ACHN (cell line): ENCODE measurements around the gene CELF2.

Experiments
- DNase-seq: peaks from one replicate; pipeline ENCODE4 v3.0.0-alpha.2; 2015
- in situ Hi-C: cut with HindIII; loops from 2 replicates; pipeline ENCODE4 v1.10.0; 2017; ENCODE audit warnings: low sequenced_read_pairs, low pct_ligation_motif_present, low pct_unique_long_range_greater_than_20kb

Gene CELF2

DNA sequence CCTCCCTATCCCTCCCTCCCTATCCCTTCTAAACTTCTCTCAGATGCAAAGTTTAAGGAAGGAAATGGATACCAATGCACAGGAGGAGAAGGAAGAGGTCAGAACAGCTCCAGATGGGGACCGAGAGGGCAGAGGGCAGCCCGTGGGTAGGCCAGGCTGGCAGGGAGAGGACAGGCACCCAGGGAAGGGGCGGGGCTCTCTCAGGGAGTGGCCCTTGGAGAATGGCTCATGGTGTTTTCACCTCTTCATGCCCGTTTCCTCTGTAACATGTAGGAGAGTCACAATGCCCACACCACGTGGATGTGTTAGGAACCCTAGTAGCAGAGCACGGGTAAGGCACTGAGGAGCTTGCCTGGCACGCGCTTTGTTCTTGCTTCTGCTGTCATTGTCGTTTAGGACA lies 264.5 kb downstream of the CELF2 start:
- DNase-seq: no peak
- in situ Hi-C loops: no loop called here

DNA sequence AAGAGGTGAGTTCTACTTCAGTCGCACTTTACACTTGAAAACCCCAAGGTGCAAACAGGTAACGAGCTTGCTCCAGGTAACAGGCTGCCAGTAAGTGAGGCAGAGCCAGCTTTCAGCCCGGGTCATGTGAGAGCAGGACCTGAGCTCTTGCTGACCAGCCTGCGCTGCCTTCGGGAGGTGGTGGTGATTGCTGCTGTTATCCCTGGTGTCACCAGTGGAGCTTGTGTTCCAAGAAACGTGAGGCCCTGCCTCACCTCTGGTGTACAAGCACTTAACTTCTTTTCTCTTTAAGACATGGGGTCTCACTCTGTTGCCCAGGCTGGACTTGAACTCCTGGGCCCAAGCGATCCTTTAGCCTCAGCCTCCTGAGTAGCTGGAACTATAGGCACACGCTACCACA lies 265.0 kb downstream of the CELF2 start:
- DNase-seq: no peak
- in situ Hi-C loops: no loop called here

DNA sequence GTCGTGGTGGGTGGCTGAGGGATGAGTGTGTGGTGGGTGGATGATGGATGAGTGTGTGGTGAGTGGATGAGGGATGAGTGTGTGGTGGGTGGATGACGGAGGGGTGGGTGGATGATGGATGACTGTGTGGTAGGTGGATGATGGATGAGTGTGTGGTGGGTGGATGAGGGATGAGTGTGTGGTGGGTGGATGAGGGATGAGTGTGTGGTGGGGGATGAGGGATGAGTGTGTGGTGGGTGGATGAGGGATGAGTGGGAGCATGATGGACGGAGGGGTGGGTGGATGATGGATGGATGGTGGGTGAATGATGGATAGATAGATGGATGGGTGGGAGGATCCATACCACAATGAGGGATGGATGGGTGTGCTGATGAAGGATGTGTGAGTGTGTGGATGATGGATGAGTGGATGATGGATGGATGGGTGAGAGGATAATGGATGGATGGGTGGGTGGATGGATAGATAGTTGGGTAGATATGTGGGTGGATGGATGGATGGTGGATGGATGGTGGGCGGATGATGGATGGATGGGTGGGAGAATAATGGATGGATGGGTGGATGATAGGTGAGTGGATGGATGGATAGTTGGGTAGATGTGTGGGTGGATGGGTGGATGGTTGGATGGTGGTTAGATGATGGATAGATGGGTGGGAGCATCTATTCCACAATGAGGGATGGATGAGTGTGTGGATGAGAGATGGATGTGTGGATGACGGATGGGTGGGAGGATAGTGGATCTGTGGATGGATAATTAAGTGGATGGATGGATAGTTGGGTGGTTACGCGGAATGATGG lies 266.8 kb downstream of the CELF2 start:
- DNase-seq: no peak
- in situ Hi-C loops: no loop called here

DNA sequence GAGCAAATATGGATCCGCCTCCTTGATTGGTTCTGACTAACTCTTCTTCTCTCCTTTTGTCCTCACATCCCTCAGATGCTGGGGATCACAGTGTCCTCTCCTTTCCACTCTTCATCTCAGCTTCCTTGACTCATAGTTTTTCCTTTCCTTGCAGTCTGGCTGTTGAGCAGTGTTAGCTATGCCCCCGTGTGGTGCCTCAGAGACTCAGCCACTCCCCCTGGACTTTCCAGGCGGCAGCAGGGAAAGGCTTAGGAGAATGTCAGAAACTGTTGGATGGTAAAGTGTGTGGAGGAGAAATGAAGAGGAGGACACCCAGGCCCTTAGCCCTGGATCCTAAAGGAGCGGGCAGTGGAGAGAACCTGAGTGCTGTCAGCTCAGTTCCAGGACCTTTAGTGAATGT lies 267.5 kb downstream of the CELF2 start:
- in situ Hi-C loops: no loop called here
- DNase-seq: no peak

DNA sequence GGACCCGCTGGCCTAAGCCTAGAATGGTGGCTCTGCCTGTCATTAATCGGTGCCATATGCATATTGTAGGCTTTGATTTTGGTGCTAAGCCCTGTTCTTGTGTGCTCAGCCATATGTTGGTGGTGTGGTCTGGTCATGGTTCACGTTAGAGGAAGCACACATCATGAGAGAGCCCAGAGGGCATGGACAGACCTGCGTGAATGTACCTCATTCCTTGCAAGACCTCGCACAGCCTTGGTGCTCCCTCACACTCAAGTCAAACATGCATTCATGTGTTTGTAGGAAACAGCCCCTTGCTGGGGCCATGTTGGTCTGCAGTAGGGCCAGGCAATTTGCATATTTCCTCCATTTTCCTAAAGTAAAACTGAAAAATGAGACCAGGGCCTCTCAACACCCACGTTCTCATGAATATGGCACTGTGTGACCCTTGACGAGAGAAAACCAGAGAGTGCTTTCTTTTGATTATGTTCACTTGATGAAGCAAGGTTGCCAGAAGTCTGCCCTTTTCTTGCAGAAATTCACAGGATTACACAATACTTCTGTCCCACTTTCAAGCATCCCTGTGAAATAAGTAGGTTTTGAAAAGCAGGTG lies 268.7 kb downstream of the CELF2 start:
- DNase-seq: no peak
- in situ Hi-C loops: no loop called here

DNA sequence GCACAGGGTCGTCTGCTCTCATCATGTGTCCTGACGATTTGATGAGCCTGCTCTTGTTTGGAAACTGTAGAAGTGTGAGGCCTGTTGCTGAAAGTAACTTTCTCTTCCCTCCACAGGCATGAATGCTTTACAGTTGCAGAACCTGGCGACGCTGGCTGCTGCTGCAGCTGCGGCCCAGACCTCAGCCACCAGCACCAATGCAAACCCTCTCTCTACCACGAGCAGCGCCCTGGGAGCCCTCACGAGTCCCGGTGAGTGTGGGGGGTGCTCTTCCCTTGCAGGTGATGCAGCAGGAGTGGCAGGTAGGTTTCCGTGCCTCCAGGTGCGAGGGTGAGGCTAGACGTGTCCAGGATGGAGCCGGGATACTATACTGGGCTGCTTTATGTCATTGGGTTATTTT lies 270.6 kb downstream of the CELF2 start:
- no peak for DNase-seq
- in situ Hi-C loops: no loop called here

DNA sequence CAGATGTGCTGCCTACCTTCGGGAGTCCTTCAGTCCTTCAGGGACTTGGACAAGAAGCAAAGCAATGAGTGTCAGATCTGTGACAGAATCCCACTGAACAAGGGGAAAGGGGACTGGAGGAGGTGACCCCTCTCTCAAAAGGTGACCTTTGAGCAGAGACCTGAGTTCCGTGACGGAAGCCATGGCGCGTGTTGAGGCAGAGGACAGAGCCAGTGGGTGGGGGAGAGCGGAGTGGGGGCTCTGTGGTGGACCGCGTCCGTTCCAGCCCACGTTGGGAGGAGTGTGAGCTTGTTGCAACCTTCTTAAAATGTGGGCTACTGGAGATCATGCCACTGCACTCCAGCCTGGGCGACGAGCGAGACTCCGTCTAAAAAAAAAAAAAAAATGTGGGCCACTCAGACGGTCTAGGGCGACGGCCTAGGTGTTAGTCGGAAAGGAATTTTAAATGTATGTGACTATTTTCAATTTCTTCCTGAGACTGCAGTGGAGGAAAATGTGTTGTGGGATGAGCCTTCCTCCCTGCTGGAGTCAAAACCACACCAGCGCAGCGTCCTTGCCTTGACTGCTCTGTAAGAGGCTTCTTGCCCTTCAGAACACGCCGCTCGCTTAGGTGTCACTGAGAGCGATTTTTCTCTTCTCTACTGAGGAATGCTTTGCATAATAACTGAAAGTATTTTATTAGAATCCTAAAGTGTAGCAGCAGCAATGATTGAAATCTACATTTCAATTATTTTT lies 272.7 kb downstream of the CELF2 start:
- in situ Hi-C loops: no loop called here
- no peak for DNase-seq

DNA sequence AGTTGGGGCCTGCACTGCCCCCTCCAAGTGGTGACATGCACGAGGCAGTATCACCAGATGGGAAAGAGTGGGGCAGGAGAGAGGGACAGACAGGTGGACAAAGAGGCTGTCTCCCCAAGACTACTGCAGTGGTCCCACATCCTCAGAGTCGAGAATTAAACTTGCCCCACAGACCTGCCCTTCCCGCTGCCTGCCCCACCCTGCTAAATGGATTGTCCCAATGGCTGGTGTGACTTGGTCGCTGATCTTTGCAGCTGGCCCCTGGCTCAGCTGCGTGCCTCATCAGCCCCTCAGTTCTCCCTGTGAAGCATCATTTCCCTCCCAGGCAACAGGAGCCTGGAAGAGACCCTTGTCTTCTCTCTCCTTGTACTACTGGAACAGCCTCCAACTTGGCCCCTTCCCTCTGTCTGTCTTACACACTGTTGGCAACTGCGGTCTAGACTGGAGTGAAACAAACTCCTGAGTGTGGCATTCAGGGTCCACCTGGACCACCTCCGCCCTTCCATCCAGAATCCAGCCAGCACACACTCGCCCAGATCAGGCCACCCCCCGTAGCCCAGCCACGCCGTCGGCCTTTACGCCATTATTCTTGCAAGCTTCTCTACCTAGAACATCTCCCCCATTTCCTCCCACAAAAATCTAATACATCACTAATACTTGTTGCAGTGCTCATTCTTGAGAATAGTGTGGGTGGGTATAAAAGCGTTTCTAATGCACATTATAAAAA lies 275.1 kb downstream of the CELF2 start:
- DNase-seq: no peak
- in situ Hi-C loops: no loop called here

DNA sequence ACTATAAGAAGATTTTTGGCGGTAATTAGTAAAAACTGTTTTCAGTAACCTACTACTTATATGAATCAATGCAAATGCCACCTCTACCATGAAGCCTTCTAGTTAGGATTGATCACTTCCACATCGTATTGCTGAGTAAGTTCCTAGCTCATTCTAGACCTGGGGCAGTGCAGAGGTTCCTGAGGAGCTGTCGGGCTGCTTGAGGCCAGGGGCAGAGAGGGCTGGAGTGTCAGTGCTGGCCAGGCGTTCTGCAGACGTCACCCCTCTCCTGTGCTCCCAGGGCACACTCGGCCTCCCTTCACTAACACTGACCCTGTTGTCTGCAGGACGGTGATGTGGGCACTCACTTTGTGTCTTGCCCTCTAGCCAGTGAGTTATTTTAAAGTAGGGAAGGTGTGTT lies 275.7 kb downstream of the CELF2 start:
- DNase-seq: no peak
- in situ Hi-C loops: no loop called here

DNA sequence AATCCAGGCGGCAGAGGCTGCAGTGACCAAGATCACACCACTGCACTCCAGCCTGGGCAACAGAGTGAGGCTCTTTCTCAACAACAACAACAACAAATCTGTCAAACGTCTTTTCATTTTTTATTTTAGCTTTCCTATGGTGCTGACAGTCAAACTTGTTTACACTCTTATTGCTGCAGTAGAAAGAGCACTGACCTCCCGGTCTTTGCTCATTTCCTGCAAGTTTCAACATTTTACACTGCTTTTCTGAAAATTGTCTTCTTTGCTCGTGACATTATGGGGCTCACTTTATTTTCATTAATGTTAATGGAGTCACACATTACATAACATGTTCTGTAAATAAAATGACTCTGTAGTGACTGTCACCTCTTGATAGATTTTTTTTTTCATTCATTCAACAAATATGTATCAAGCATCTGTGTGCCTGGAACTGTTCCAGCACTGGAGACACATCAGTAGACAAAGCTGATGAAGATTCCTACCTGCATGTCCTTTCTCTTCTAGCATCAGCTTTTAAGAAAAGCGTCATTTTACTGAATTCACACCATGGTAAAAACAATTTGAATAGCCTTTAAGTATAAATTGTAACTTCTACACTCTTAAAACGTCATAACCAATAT lies 277.3 kb downstream of the CELF2 start:
- in situ Hi-C loops: no loop called here
- no peak for DNase-seq

DNA sequence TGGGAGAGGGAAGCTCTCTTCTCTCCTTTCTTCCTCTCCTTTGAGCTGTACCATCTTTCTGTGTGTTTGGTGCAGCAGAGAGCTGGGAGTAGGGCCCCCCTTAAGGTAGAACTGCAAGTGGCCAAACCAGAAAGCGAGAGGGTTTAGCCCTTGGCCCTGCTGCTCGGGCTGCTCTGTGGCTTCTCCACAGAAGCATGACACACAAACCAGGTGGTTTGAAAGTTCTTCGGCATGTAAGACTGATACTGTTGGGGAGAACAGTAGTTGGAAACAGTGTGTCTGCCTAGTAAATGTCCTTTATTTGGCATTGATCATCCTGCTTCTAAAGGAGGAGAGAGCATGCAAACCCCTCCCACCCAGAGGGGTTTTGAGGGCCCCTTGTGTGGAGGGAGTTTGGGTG lies 277.8 kb downstream of the CELF2 start:
- DNase-seq: no peak
- in situ Hi-C loops: no loop called here

DNA sequence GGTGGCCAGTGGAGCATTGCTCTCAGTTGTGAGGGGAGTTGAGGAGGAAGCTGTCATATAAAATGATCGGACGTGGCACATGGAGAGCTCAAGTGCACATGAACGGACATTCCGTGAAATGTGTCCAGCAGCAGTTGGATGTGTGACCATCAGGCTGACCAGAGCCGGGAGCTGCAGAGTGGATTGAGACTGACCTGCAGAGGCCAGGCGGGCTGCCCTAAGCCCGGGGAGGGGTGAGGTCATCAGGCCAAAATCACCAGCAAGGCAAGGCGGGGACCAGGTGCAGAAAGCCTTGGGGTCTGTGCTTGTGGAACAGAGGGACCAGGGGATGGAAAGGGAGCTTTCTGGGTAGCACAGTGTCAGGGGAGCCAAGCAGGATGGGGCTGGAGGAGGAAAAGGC lies 279.5 kb downstream of the CELF2 start:
- in situ Hi-C loops: no loop called here
- DNase-seq: no peak

DNA sequence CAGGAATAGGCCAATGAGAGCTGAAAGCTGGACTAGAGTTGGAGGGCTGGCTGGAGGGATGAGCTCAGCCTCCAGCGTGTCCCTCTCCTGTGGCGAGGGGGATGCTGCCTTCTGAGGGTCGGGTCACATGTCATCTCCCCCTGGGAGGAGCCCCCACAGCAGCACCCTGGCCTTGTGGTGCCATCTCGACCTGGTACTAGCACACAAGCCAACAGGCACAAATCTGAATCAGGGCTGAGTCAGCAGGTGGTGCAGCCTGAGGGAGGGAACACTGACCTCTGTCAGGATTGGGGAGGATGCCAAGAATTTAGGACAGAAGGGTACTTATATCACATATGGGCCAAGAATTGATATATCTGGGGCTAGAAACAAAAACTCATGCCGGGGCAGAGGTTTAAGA lies 280.4 kb downstream of the CELF2 start:
- in situ Hi-C loops: no loop called here
- no peak for DNase-seq

DNA sequence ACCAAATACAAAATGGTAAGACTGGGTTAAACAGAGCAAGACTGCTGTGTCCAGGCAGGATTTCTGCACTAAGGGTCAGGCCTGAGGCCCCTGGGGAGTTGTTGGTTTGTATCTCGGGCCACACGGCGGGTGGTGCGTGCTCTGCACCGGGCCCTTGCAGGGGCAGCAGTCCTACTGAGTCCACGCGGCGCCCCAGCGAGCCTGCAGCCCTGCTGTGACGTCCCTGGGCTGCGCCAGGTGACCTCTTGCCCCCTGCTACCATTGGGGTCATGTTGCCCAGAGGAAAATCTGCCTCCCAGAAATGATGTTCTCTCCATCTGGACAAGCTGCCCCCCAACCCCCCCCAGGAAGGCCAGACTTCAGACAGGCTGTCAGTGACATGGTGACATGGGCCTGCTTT lies 281.5 kb downstream of the CELF2 start:
- no peak for DNase-seq
- in situ Hi-C loops: no loop called here

DNA sequence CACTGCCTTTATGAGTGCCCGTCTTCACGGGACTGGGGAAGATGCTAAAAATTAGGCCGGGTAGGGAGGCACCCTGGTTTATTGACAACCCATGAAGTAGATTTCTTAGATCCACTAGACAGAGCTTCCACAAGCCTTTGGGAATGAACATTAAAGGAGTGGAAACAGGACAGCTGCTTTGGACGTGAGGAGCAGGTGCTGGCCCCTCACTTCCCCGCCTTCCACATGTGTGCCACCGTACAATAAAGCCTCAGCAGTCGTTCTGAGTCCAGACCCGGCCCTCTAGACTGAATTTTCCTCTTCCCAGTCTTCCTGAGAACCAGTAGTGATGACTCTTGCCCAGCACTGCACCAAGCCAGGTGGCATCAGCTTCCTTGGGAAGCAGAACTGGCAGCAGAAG lies 282.4 kb downstream of the CELF2 start:
- DNase-seq: no peak
- in situ Hi-C loops: no loop called here

DNA sequence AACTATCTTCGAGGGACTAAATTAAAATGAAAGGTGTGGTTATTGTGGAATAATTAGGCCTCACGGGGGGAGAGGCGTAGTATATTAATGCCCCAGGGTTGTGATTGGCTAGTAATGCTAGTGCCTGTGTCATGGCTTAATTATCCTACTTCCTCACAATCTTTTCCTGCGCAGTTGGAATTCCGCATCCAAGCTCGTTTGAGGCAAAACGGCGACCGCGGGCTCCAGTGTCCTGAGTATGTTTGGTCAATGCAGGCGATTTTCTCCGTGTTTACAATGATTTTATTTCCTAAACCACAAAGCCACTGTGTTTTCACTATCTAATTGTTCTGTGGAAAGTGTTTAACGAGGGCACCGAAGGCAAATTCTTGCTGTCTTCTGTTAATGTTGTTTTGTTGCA lies 282.9 kb downstream of the CELF2 start:
- no peak for DNase-seq
- in situ Hi-C loops: no loop called here

DNA sequence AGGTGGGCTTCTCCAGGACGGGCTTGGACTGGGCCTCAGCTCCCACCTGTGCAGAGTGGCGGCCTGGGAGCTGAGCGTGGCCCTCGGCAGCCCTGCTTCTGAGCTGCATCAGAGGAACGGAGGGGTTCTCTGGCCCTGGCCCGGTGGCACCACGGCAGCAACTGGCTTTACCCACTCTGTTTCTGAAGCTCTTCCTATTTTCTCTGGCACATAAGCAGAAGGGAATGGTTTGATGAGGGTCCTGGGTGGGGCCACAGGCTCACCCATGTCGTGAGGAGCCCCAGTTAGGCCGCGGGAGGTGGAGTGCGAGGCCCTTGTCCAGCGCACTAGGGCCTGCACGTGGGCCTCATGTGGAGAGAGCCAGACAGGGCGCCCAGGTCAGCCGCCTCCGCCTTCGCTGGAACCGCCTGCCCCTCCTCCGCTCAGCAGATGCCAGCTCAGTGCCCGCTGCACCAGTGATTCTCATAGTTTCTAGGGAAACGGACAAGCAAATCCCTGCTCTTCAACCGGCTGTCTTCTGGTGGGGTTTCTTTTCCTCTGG lies 284.0 kb downstream of the CELF2 start:
- no peak for DNase-seq
- in situ Hi-C loops: no loop called here

DNA sequence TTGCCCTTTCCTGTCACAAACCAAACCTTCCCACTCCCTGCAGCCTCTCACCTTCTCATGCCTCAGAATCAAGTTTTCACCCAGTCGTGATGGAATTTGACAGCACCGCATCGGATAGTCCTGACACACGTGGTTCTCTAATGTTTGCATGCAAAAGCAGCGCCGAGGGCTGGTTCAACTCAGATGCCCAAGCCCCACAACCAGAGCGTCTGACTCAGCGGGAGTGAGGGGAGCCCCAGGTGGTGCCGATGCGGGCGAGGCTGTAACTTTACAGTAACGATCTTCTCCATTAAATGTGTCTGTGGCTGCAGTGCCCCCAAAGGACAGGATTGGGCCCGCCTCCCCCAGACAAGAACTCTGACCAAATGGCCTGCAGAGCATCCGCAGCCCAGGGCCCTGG lies 284.5 kb downstream of the CELF2 start:
- in situ Hi-C loops: no loop called here
- DNase-seq: no peak
